ENCODE results near the gene SHB.

- TF ChIP-seq EP300 (IDR thresholded peaks at IDR 0.05) = no peak
- no peak for TF ChIP-seq CTCF (IDR thresholded peaks at IDR 0.05)
Observed at GRCh38 chr9:38114905-38115304, 45.9 kb upstream of the SHB start.
